Measurements from ENCODE around the gene TAS2R30.

DNA sequence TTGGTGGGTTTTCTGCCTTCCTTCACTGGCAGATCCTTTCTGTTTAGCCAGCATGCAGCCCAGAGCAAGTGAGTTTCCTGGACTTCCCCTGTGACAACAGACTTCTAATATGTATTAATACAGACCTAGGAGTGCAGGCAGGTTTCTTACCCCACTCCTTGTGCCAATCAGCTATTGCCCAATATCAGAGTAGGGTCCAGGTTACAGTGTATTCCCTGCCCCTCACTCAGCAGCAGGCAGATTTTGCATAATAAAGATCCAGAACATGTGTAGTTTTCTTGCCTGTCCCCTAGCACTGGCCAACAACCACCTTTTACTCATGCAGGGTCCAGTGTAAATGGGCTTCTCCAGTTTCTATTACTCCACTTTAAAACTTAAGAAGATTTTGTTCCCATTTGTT is 31.9 kb upstream of the TAS2R30 start:
- TF ChIP-seq, protein P1, sequence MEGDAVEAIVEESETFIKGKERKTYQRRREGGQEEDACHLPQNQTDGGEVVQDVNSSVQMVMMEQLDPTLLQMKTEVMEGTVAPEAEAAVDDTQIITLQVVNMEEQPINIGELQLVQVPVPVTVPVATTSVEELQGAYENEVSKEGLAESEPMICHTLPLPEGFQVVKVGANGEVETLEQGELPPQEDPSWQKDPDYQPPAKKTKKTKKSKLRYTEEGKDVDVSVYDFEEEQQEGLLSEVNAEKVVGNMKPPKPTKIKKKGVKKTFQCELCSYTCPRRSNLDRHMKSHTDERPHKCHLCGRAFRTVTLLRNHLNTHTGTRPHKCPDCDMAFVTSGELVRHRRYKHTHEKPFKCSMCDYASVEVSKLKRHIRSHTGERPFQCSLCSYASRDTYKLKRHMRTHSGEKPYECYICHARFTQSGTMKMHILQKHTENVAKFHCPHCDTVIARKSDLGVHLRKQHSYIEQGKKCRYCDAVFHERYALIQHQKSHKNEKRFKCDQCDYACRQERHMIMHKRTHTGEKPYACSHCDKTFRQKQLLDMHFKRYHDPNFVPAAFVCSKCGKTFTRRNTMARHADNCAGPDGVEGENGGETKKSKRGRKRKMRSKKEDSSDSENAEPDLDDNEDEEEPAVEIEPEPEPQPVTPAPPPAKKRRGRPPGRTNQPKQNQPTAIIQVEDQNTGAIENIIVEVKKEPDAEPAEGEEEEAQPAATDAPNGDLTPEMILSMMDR (conservative IDR thresholded peaks at IDR 0.05 in 1 of 2, IDR thresholded peaks at IDR 0.05 in 1 of 2; ENCODE audit: extremely low read depth in 1 of 2, insufficient read depth in 1 of 2, low read depth in 1 of 2, low read length in 2 of 2), result no peak
- TF ChIP-seq EZH2 (IDR thresholded peaks at IDR 0.05; ENCODE audit: borderline replicate concordance, low read length), result no peak

Data from mammary epithelial cell (primary cell).